ENCODE data around the gene ADCY1. TPM values are rescaled to one million over a fixed set of nuclear protein-coding genes. Genes with fewer than 3 reads are reported as not detected.

Gene ADCY1
- total RNA-seq, 1 donor, result under 0.01 TPM

DNA sequence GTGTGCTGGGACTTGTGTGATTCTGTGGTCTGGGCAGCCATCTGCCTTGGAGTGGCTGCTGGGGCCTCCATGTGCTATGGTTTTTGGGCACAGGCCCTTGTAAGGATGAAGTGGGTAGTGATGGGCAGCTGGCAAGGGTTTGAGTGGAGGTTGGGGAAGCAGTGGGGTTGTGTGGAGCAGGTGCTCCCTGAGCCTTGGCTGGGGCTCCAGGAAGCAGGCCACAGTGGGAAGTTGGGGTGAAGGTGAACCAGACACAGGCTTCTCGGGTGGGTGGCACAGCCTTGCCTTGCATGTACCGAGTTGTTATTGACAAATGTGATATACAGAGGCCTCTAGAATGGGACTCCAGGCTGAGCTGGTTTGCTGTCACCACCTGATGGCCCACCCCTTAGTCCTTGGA lies 82.3 kb downstream of the ADCY1 start:
- no peak overlapping the region for H3K4me3 ChIP-seq (ENCODE audit: low read depth, low read length)
- no peak for DNase-seq (ENCODE audit: low read depth)
- TF ChIP-seq, protein P1, sequence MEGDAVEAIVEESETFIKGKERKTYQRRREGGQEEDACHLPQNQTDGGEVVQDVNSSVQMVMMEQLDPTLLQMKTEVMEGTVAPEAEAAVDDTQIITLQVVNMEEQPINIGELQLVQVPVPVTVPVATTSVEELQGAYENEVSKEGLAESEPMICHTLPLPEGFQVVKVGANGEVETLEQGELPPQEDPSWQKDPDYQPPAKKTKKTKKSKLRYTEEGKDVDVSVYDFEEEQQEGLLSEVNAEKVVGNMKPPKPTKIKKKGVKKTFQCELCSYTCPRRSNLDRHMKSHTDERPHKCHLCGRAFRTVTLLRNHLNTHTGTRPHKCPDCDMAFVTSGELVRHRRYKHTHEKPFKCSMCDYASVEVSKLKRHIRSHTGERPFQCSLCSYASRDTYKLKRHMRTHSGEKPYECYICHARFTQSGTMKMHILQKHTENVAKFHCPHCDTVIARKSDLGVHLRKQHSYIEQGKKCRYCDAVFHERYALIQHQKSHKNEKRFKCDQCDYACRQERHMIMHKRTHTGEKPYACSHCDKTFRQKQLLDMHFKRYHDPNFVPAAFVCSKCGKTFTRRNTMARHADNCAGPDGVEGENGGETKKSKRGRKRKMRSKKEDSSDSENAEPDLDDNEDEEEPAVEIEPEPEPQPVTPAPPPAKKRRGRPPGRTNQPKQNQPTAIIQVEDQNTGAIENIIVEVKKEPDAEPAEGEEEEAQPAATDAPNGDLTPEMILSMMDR (IDR thresholded peaks at IDR 0.05; ENCODE audit: insufficient read depth, low read depth, low read length), result no peak

DNA sequence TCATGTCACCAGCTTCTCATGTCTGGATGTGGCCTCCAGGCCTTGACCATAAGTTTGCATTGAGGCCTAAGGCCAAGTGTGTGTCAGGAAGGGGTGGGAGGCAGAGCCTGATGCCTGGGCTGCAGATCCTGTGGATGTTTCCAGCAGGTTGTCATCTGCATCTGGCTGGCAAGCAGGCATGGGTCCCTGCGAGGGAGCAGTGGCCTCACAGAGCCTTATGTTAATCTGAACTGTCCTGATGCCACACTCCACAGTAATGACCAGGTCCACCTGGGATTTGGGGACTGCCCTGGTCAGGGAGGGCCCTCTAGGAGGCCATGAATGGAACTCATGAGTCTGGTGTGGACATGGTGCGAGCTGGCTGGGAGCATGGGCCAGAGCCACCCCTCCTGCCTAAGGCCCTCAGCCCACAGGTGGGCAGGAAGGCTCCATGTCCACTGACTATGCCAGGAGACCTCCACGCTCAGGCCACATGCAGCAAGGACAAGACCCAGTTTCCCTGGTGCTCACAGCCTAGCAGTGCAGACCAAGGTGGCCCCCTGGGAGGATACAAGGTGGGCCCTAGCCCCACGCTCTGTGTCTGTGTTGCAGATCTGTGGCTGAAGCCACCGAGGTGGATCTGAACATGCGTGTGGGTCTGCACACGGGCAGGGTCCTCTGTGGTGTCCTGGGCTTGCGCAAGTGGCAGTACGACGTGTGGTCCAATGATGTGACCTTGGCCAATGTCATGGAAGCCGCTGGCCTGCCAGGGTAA lies 83.1 kb downstream of the ADCY1 start:
- TF ChIP-seq, protein P1 (IDR thresholded peaks at IDR 0.05; ENCODE audit: insufficient read depth, low read depth, low read length), result no peak
- DNase-seq (ENCODE audit: low read depth), result no peak
- H3K4me3 ChIP-seq (ENCODE audit: low read depth, low read length), result no peak overlapping the region

DNA sequence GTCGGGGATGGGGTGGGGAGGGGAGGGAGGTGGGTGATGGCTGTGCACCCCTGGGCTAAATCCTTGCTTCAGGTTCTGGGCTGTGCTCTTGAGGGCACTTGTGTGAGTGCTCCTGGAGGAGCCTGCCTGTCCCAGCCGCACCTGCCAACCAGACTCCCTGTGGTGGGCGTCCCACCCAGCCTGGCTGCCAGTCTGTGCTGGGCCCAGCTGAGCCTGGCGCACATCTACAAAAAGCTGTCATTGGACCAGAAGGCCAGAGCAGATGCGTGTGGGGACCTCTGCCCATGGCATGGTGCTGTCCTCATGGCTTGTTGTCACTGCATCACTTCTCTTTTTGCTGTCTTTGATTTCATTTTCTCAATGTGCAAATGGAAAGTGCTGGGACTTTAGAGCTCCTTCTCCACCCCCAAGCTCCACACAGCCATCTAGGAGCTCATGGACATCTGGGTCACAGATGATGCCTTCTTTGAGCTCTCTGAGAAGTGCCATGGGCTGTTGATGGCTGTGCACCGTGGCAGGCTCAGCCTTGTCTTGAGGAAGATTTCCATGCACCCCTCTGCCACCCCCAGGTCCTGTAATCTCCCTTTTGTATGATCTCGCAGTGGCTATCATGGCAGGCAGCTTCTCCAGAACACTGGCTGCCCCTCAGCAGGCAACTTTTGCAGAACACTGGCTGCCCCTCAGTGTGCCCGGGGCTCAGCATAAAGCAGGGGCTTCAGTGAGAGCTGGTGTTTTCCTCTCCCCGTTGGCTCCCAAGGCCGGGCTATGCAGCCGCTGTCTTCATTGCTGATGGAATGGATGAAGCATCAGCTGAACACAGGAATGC lies 83.9 kb downstream of the ADCY1 start:
- no peak for DNase-seq (ENCODE audit: low read depth)
- TF ChIP-seq, protein P1 (IDR thresholded peaks at IDR 0.05; ENCODE audit: insufficient read depth, low read depth, low read length), result no peak
- H3K4me3 ChIP-seq (ENCODE audit: low read depth, low read length), result no peak overlapping the region

- TF ChIP-seq, protein P1 (IDR thresholded peaks at IDR 0.05; ENCODE audit: insufficient read depth, low read depth, low read length), result no peak
- DNase-seq (ENCODE audit: low read depth), result no peak
- no peak overlapping the region for H3K4me3 ChIP-seq (ENCODE audit: low read depth, low read length)
These were observed 84.7 kb downstream of the ADCY1 start for GRCh38 chr7:45658716-45659495.

DNA sequence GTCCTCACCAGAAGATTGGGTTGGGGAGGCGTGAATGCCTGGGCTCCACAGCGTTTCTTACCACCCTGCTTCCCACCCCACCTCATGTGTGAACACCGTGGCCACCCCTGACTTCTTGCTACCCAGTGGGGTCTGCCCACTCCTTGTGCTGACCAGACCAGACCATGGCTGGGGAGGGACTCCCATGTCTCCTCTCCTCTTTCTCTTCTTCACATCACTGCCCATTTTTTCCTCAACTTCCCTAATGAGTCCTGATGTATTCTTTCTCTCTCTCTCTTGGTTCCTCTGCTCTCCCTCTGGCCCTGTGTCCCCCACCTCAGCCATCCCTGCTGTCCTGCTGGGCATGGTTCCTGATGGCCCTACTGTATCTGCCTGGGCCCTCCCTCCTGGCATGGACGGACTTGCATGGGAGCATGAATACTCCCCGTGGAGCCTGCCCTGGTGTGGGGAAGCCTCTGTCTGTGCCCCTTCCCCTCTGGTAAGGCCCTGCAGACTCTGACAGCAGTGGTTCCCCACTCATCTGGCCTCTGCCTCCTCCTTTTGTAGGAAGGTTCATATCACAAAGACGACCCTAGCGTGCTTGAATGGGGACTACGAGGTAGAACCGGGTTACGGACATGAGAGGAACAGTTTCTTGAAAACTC lies 85.5 kb downstream of the ADCY1 start:
- DNase-seq (ENCODE audit: low read depth), result no peak

More for the DNA sequence above, 85.5 kb downstream of the ADCY1 start:
- no peak overlapping the region for H3K4me3 ChIP-seq (ENCODE audit: low read depth, low read length)
- TF ChIP-seq, protein P1 (IDR thresholded peaks at IDR 0.05; ENCODE audit: insufficient read depth, low read depth, low read length), result no peak
